BE2C (cell line): ENCODE results near the gene AQP6.
A peak's percentile ranks its signal among the peaks of the same experiment; 100 is the strongest.

Source experiments
- DNase-seq: peaks from one replicate; pipeline ENCODE4 v3.0.0-alpha.2; 2020
- H3K27me3 ChIP-seq: fragments of 250-450 bp; sonication (Bioruptor Pico); 2 replicates; pipeline ENCODE4 v1.5.1; 2020; ENCODE audit warnings: mild to moderate bottlenecking
- H3K36me3 ChIP-seq: fragments of 250-450 bp; sonication (Bioruptor Pico); 2 replicates; pipeline ENCODE4 v1.5.1; 2020; ENCODE audit warnings: mild to moderate bottlenecking
- H3K4me1 ChIP-seq: fragments of 250-450 bp; sonication (Bioruptor Pico); 2 replicates; pipeline ENCODE4 v1.5.1; 2020
- H3K4me3 ChIP-seq: 2 replicates; pipeline ENCODE4 v1.5.1; 2011; ENCODE audit warnings: low read depth, low read length
- H3K9me3 ChIP-seq: fragments of 250-450 bp; sonication (Bioruptor Pico); 2 replicates; pipeline ENCODE4 v1.5.1; 2020
- CTCF ChIP-seq: IDR thresholded peaks from 2 replicates; pipeline ENCODE4 v1.5.1; 2012; ENCODE audit warnings: mild to moderate bottlenecking, low read depth, low read length

The AQP6 gene

GRCh38 chr12:49967777-49968250 is 4.9 kb upstream of the AQP6 start:
- TF ChIP-seq CTCF = no peak
- H3K9me3 ChIP-seq = no peaks in the 10 kb centered on the region
- peaks cover 11% of the 10 kb centered on the region for H3K4me1 ChIP-seq
- no peak for DNase-seq
- H3K4me3 ChIP-seq = peak overlapping the region; percentile 61
- no peaks in the 10 kb centered on the region for H3K27me3 ChIP-seq
- H3K36me3 ChIP-seq = no peaks in the 10 kb centered on the region

GRCh38 chr12:49968471-49968870 is 4.3 kb upstream of the AQP6 start:
- H3K4me3 ChIP-seq = no peak overlapping the region
- TF ChIP-seq CTCF = no peak
- no peaks in the 10 kb centered on the region for H3K9me3 ChIP-seq
- H3K4me1 ChIP-seq = peaks cover 16% of the 10 kb centered on the region
- no peak for DNase-seq
- no peaks in the 10 kb centered on the region for H3K36me3 ChIP-seq
- H3K27me3 ChIP-seq = no peaks in the 10 kb centered on the region

GRCh38 chr12:49969027-49969426 is 3.7 kb upstream of the AQP6 start:
- DNase-seq = no peak
- H3K27me3 ChIP-seq = no peaks in the 10 kb centered on the region

GRCh38 chr12:49969651-49970429 is 2.9 kb upstream of the AQP6 start:
- Histone ChIP-seq H3K4me3 (no peak overlapping the region), H3K27me3 (no peaks in the 10 kb centered on the region), H3K36me3 (no peaks in the 10 kb centered on the region), H3K4me1 (peaks cover 27% of the 10 kb centered on the region), H3K9me3 (no peaks in the 10 kb centered on the region)
- no peak for DNase-seq
- TF ChIP-seq CTCF = no peak

More at GRCh38 chr12:49969027-49969426, 3.7 kb upstream of the AQP6 start:
- TF ChIP-seq CTCF = no peak
- no peaks in the 10 kb centered on the region for H3K36me3 ChIP-seq
- H3K4me3 ChIP-seq = no peak overlapping the region
- peaks cover 19% of the 10 kb centered on the region for H3K4me1 ChIP-seq
- no peaks in the 10 kb centered on the region for H3K9me3 ChIP-seq

GRCh38 chr12:49970658-49971057 is 2.1 kb upstream of the AQP6 start:
- DNase-seq = no peak
- no peak for TF ChIP-seq CTCF

GRCh38 chr12:49971141-49971540 is 1.6 kb upstream of the AQP6 start:
- Histone ChIP-seq H3K4me1 (peaks cover 36% of the 10 kb centered on the region), H3K4me3 (no peak overlapping the region), H3K36me3 (no peaks in the 10 kb centered on the region), H3K9me3 (no peaks in the 10 kb centered on the region), H3K27me3 (no peaks in the 10 kb centered on the region)
- no peak for DNase-seq
- no peak for TF ChIP-seq CTCF

More at GRCh38 chr12:49970658-49971057, 2.1 kb upstream of the AQP6 start:
- Histone ChIP-seq H3K36me3 (no peaks in the 10 kb centered on the region), H3K4me1 (peaks cover 35% of the 10 kb centered on the region), H3K27me3 (no peaks in the 10 kb centered on the region), H3K9me3 (no peaks in the 10 kb centered on the region), H3K4me3 (no peak overlapping the region)
